Measurements from ENCODE around the gene RNF5.

DNA sequence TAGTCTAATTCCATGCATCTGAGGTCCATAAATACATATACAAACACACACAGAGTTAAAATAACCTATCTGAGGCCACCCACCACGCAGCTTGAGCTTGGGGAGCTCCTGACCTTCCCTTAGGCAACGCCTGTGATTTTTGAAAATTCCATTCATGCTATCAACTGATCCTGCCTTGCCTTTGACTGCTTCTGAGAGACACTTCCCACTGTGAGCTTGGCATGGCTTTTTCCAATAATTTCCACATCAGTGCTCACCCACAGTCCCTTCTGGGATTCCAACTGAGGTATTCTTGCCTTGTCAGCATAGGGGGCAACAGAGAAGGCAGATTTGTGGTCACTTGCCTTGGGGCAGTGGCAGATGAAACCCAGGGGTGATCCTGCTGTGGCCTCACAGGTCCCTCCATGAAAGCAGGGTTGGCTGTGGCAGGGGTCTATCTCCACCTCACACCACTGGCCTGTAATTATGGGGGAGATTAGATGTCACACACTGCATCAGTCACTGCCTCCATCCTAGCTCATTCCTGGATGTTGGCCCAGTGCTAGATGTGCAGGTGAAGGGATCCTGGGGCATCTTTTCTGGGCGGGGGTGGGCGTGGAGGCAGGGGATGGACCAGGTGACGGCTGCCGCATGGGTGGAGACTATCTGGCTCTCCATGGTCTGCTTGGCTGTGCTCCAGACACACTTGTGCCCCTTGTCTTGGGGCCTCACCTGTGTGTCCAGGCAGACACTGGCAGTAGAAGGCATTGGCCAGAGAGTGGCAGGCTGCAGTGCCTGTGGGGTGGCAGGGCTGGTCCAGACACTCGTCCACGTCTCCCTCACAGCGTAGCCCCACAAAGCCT lies 25.4 kb downstream of the RNF5 start:
- no peak for TF ChIP-seq POLR2A (IDR thresholded peaks at IDR 0.05)
- TF ChIP-seq, protein P1, sequence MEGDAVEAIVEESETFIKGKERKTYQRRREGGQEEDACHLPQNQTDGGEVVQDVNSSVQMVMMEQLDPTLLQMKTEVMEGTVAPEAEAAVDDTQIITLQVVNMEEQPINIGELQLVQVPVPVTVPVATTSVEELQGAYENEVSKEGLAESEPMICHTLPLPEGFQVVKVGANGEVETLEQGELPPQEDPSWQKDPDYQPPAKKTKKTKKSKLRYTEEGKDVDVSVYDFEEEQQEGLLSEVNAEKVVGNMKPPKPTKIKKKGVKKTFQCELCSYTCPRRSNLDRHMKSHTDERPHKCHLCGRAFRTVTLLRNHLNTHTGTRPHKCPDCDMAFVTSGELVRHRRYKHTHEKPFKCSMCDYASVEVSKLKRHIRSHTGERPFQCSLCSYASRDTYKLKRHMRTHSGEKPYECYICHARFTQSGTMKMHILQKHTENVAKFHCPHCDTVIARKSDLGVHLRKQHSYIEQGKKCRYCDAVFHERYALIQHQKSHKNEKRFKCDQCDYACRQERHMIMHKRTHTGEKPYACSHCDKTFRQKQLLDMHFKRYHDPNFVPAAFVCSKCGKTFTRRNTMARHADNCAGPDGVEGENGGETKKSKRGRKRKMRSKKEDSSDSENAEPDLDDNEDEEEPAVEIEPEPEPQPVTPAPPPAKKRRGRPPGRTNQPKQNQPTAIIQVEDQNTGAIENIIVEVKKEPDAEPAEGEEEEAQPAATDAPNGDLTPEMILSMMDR (IDR thresholded peaks at IDR 0.05), result no peak

All from sigmoid colon (tissue), 3 donors.